GM19452 (cell line): Measurements from ENCODE around the gene PARG.
"Not testable (repeated sequence)": the region's sequence is repeated elsewhere in the genome, so short reads cannot be mapped to it uniquely, and the experiment has no call there.

Source experiments
- ATAC-seq: cut with Tn5 transposase; IDR thresholded peaks from one replicate; pipeline ENCODE4 v1.9.1; 2021; ENCODE audit not compliant: unreplicated experiment

PARG gene

GRCh38 chr10:49941447-49942338 lies at the start of gene PARG, which contains the start of gene TIMM23B:
Gene PARG (minus strand): TSS chr10:49942027. CDS start chr10:49941725, 302 bp downstream.
Gene TIMM23B (plus strand): TSS chr10:49942053. CDS start chr10:49942195, 142 bp downstream.
- ATAC-seq: peak; percentile 72

DNA sequence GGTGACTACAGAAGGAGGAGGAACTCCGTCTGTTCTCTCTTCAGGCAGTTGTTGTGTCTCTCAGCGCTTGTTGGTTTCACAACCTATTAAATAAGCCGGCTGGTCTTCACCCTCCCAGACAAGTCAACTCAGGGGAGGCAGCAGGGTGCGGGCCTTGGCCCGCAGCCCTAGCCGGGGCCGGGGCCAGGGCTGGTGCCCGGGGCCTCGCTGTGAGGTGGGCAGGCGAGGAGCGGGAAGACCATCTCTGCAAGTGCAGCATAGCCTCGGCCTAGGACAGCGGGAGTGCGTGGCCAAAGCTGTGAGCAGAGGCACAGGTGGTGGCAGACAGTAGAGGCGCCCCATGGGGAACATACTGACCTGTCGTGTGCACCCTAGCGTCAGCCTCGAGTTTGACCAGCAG lies 46.5 kb upstream of the PARG start, which contains the start of gene AGAP6:
AGAP6 (plus strand) TSS at position 31 of the 400 bp plus-strand sequence; CDS start at position 341, 310 bp downstream.
- ATAC-seq: not testable (repeated sequence)

GRCh38 chr10:49987207-49987606 lies 45.4 kb upstream of the PARG start:
- not testable (repeated sequence) for ATAC-seq

- ATAC-seq: not testable (repeated sequence)
These were observed 35.9 kb upstream of the PARG start for GRCh38 chr10:49977756-49978155.

DNA sequence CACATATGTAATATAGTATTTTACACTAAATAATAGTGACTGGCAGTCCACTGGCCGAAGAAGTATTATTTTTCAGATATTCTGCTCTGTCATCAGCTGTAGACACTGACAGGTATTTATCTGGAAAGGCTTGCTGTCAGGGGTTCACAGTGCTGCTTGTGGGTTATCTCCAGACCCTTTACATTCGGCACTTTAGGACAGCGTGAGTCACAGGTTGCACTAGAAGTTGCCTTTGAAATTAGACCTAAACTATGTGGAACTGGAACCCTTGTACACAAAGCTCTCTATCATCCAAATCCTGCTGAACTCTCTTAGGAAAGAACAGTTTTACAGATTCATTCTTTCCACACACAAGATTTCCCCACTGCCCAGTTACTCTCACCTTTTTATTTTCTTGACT lies 30.3 kb upstream of the PARG start:
- not testable (repeated sequence) for ATAC-seq

DNA sequence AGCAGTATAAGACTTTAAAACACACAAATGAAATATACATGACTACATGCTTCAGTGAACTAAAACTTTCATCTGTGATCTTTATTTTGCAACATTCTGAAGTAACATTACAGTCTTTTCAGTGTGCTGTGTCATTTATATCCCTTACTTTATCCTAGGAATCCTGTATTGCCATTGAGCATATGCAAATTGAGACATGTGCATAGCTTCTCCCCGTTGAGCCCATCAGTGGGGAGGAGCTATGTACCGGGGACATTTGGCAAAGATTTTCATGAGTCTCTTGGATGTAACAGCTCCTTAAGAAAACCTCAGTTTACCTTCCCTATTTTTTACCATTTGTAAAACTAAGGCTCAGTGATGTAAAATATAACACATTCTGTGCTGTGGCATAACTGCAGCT lies 29.6 kb upstream of the PARG start:
- not testable (repeated sequence) for ATAC-seq

GRCh38 chr10:49970331-49970857 lies 28.6 kb upstream of the PARG start:
- ATAC-seq: not testable (repeated sequence)

DNA sequence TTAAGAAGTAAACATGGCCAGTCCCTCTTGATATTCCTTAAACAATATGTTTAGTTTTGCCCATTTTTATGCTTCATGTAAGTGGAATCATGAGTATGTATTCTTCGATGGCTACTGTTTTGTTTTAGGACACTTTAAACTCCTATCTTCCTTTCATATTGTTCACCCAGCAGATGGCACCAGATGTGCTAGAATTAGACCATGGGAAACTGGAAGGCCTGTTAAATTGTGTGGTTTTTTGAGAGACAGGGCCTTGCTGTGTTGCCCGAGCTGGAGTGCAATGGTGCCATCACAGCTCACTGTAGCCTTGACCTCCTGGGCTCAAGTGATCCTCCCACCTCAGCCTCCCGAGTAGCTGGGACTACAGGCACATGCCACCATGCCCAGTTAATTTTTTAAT lies 11.3 kb upstream of the PARG start:
- not testable (repeated sequence) for ATAC-seq

- not testable (repeated sequence) for ATAC-seq
These were observed 10.2 kb upstream of the PARG start for GRCh38 chr10:49952006-49952405.

- ATAC-seq: not testable (repeated sequence)
These were observed 6.9 kb upstream of the PARG start for GRCh38 chr10:49948737-49949136.

DNA sequence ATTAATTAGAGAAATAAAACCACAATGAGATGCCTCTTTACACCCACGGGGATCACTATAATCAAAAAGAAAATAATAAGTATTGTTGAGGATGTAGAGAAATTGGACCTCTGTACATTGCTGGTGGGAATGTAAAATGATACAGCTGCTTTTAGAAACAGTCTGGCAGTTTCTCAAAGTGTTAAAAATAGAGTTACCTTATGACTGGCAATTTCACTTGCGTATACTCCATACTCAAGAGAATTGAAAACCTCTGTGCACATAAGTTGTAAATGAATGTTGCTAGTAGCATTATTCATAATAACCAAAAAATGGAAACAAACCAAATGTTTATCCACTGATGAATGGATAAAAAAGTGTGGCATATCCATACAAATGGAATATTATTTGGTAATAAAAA lies 6.3 kb upstream of the PARG start:
- ATAC-seq: not testable (repeated sequence)

- ATAC-seq: not testable (repeated sequence)
These were observed 1.8 kb upstream of the PARG start for GRCh38 chr10:49943607-49944006.

GRCh38 chr10:49942339-49942705 lies 495 bp upstream of the PARG start:
- ATAC-seq: not testable (repeated sequence)

GRCh38 chr10:49931959-49932728 lies 9.7 kb downstream of the PARG start:
- ATAC-seq: not testable (repeated sequence)

GRCh38 chr10:49931276-49931675 lies 10.6 kb downstream of the PARG start:
- ATAC-seq: not testable (repeated sequence)

DNA sequence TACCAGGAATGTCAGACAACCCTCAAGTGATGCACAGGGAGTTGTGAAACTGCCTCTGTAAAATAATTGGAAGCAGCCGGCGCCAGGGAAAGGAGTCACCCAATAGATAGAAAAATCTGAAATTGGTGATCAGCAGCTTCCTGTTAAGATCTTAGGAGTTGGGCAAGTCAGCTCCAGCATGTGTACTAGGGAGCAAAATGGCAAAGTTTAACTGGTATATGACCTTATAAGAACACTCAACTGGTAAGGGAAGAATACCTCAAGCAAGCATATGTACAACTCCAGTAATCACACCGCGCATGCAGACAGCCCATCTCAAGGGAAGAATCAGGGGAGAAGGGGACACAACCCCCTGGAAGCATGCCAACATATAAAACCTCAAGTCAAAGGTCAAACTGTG lies 18.3 kb downstream of the PARG start:
- ATAC-seq: not testable (repeated sequence)

DNA sequence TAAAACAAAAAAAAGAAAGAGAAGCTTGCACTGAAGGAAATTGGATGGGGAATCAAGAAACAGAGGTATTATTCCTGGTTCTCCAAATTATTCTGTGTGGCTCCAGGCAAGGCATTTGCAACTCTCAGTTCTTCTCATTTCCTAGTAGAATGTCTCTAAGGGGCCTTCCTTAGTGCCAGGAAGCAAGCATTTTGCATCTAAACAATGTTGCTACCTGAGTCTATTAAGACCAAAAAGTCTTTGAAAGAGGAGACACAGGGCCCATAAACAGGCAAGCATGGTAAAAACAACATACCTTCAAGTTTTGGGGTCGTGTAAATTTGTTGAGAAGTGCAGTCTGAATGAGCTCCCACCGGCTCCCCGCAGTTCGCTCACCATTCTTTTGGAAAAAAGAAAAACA lies 19.8 kb downstream of the PARG start:
- ATAC-seq: not testable (repeated sequence)

- not testable (repeated sequence) for ATAC-seq
These were observed 23.9 kb downstream of the PARG start for GRCh38 chr10:49917927-49918326.

- not testable (repeated sequence) for ATAC-seq
These were observed 25.4 kb downstream of the PARG start for GRCh38 chr10:49916451-49916850.

GRCh38 chr10:49910295-49910694 lies 31.5 kb downstream of the PARG start:
- not testable (repeated sequence) for ATAC-seq
